IPS DF 6.9 (cell line): ENCODE measurements around the gene PRKAG2.

Experiments
- DNase-seq: peaks from one replicate; pipeline ENCODE4 v3.0.0-alpha.2; 2013; ENCODE audit warnings: low read depth, low spot score
- H3K27ac ChIP-seq: one replicate; pipeline ENCODE4 v1.5.1; 2013; ENCODE audit warnings: low read length, control low read depth
- H3K27me3 ChIP-seq: 2 replicates; pipeline ENCODE4 v1.6.1; 2013; ENCODE audit warnings: mild to moderate bottlenecking, low read length; ENCODE audit not compliant: control insufficient read depth, insufficient read depth
- H3K36me3 ChIP-seq: 2 replicates; pipeline ENCODE4 v1.6.1; 2013; ENCODE audit warnings: low read length; ENCODE audit not compliant: control insufficient read depth, insufficient read depth
- H3K4me1 ChIP-seq: 2 replicates; pipeline ENCODE4 v1.6.1; 2013; ENCODE audit warnings: low read length; ENCODE audit not compliant: control insufficient read depth, insufficient read depth
- H3K4me3 ChIP-seq: 2 replicates; pipeline ENCODE4 v1.5.1; 2013; ENCODE audit warnings: mild to moderate bottlenecking, low read length
- H3K9me3 ChIP-seq: 2 replicates; pipeline ENCODE4 v1.6.1; 2013; ENCODE audit warnings: low read length, inconsistent platforms; ENCODE audit not compliant: control insufficient read depth, insufficient read depth
- WGBS: extraction: QIAGEN DNeasy Blood & Tissue Kit; methylation state at CpG from one replicate; pipeline ENCODE4 v1.1.7; 2013; ENCODE audit warnings: mixed read lengths, missing lambda C conversion rate; ENCODE audit not compliant: insufficient read length, insufficient coverage; 5-methylcytosine and 5-hydroxymethylcytosine counted together

PRKAG2 gene

GRCh38 chr7:151551820-151552219 is 325.1 kb downstream of the PRKAG2 start:
- Histone ChIP-seq H3K9me3 (no peaks in the 10 kb centered on the region), H3K4me3 (no peak overlapping the region), H3K27ac (no peak overlapping the region), H3K36me3 (no peaks in the 10 kb centered on the region), H3K27me3 (no peaks in the 10 kb centered on the region), H3K4me1 (no peaks in the 10 kb centered on the region; the same call in 1 of the 2 replicates)
- DNase-seq: no peak
- no CpG with 5 or more reads among the region's 7 CpGs for WGBS

GRCh38 chr7:151550656-151551286 is 326.1 kb downstream of the PRKAG2 start:
- H3K27me3 ChIP-seq: no peaks in the 10 kb centered on the region
- no peaks in the 10 kb centered on the region for H3K36me3 ChIP-seq
- WGBS: no CpG with 5 or more reads among the region's 3 CpGs
- H3K4me1 ChIP-seq: no peaks in the 10 kb centered on the region; the same call in 1 of the 2 replicates
- DNase-seq: no peak
- H3K9me3 ChIP-seq: no peaks in the 10 kb centered on the region
- H3K27ac ChIP-seq: no peak overlapping the region
- no peak overlapping the region for H3K4me3 ChIP-seq

- Histone ChIP-seq H3K4me1 (no peaks in the 10 kb centered on the region; the same call in 1 of the 2 replicates), H3K27me3 (no peaks in the 10 kb centered on the region), H3K9me3 (no peaks in the 10 kb centered on the region), H3K27ac (no peak overlapping the region), H3K36me3 (no peaks in the 10 kb centered on the region), H3K4me3 (no peak overlapping the region)
- WGBS: no CpG with 5 or more reads among the region's 6 CpGs
- no peak for DNase-seq
These were observed 327.3 kb downstream of the PRKAG2 start for GRCh38 chr7:151549644-151550043.

GRCh38 chr7:151549083-151549482 is 327.8 kb downstream of the PRKAG2 start:
- DNase-seq: no peak
- Histone ChIP-seq H3K36me3 (no peaks in the 10 kb centered on the region), H3K4me3 (no peak overlapping the region), H3K27ac (no peak overlapping the region), H3K9me3 (no peaks in the 10 kb centered on the region), H3K4me1 (no peaks in the 10 kb centered on the region; the same call in 1 of the 2 replicates), H3K27me3 (no peaks in the 10 kb centered on the region)
- WGBS: no CpG with 5 or more reads among the region's 7 CpGs

GRCh38 chr7:151544183-151544582 is 332.7 kb downstream of the PRKAG2 start:
- H3K9me3 ChIP-seq: no peaks in the 10 kb centered on the region
- no peaks in the 10 kb centered on the region for H3K4me1 ChIP-seq
- no peak overlapping the region for H3K27ac ChIP-seq
- H3K36me3 ChIP-seq: no peaks in the 10 kb centered on the region
- H3K4me3 ChIP-seq: no peak overlapping the region
- DNase-seq: no peak
- H3K27me3 ChIP-seq: no peaks in the 10 kb centered on the region

GRCh38 chr7:151542606-151543130 is 334.2 kb downstream of the PRKAG2 start:
- H3K4me3 ChIP-seq: no peak overlapping the region
- DNase-seq: no peak
- no peaks in the 10 kb centered on the region for H3K36me3 ChIP-seq
- no peaks in the 10 kb centered on the region for H3K9me3 ChIP-seq
- no peaks in the 10 kb centered on the region for H3K27me3 ChIP-seq
- no peaks in the 10 kb centered on the region for H3K4me1 ChIP-seq
- WGBS: no CpG with 5 or more reads among the region's 6 CpGs
- H3K27ac ChIP-seq: no peak overlapping the region

GRCh38 chr7:151541709-151542499 is 335.0 kb downstream of the PRKAG2 start:
- H3K9me3 ChIP-seq: no peaks in the 10 kb centered on the region
- DNase-seq: no peak
- no CpG with 5 or more reads among the region's 17 CpGs for WGBS
- no peaks in the 10 kb centered on the region for H3K27me3 ChIP-seq
- no peaks in the 10 kb centered on the region for H3K36me3 ChIP-seq
- no peaks in the 10 kb centered on the region for H3K4me1 ChIP-seq
- no peak overlapping the region for H3K27ac ChIP-seq
- H3K4me3 ChIP-seq: no peak overlapping the region

- DNase-seq: no peak
- WGBS: no CpG with 5 or more reads among the region's 4 CpGs
- H3K27ac ChIP-seq: no peak overlapping the region
- no peaks in the 10 kb centered on the region for H3K27me3 ChIP-seq
- H3K4me1 ChIP-seq: no peaks in the 10 kb centered on the region
- no peaks in the 10 kb centered on the region for H3K9me3 ChIP-seq
- H3K36me3 ChIP-seq: no peaks in the 10 kb centered on the region
- H3K4me3 ChIP-seq: no peak overlapping the region
These were observed 336.8 kb downstream of the PRKAG2 start for GRCh38 chr7:151540146-151540545.

- H3K36me3 ChIP-seq: no peaks in the 10 kb centered on the region
- no peaks in the 10 kb centered on the region for H3K4me1 ChIP-seq
- no peak overlapping the region for H3K27ac ChIP-seq
- H3K9me3 ChIP-seq: no peaks in the 10 kb centered on the region
- WGBS: no CpG with 5 or more reads among the region's 9 CpGs
- no peaks in the 10 kb centered on the region for H3K27me3 ChIP-seq
- DNase-seq: no peak
- H3K4me3 ChIP-seq: no peak overlapping the region
These were observed 337.7 kb downstream of the PRKAG2 start for GRCh38 chr7:151539088-151539671.

GRCh38 chr7:151537818-151538561 is 338.9 kb downstream of the PRKAG2 start:
- H3K27ac ChIP-seq: no peak overlapping the region
- no peak overlapping the region for H3K4me3 ChIP-seq
- DNase-seq: no peak
- no peaks in the 10 kb centered on the region for H3K4me1 ChIP-seq
- no peaks in the 10 kb centered on the region for H3K27me3 ChIP-seq
- no peaks in the 10 kb centered on the region for H3K9me3 ChIP-seq
- no peaks in the 10 kb centered on the region for H3K36me3 ChIP-seq
- WGBS: no CpG with 5 or more reads among the region's 8 CpGs
